A549 (cell line): Measurements from ENCODE around the gene LGR5. TPM values are rescaled to one million over a fixed set of nuclear protein-coding genes. Genes with fewer than 3 reads are reported as not detected.

ENCODE experiments used
- ATAC-seq, 2 experiments: fragments of 200-7000 bp in 1 of 2; fragments of >200 bp in 1 of 2; cut with Nextera tagmentation in 1 of 2; cut with Tn5 transposase in 1 of 2; 3 replicates each; pipeline versions ENCODE4 v1.8.0 to v1.9.1; 2018 to 2020; ENCODE audit warnings: mild to moderate bottlenecking in 1 of 2, moderate library complexity in 1 of 2
- CTCF ChIA-PET: fragments of 300-600 bp; sonication (Branson Sonifier 250); formaldehyde crosslinking; extraction: SDS; loops from one replicate; lab custom pipeline; 2021; ENCODE audit warnings: antibody characterized with exemption, inconsistent platforms; lab: Yijun Ruan, JAX
- POLR2A ChIA-PET: fragments of 350-600 bp; formaldehyde crosslinking; extraction: SDS; loops from one replicate; lab custom pipeline; 2021; ENCODE audit warnings: antibody characterized with exemption, inconsistent platforms; lab: Yijun Ruan, JAX
- DNase-seq, 2 experiments: peaks; one replicate each; pipeline versions ENCODE4 v3.0.0 to v3.0.0-alpha.2; 2011 to 2016; ENCODE audit warnings: low read depth in 1 of 2, low spot score in 1 of 2
- FAIRE-seq: peaks from 2 replicates; lab custom pipeline; 2011; peaks lifted over from hg19 to GRCh38; lab: Jason Lieb, UNC
- H3K27ac ChIP-seq, 2 experiments: fragments of >200 bp; sonication (Bioruptor Twin); formaldehyde crosslinking; 3 replicates each; pipeline ENCODE4 v1.5.1; 2016 to 2017
- H3K4me1 ChIP-seq: fragments of >200 bp; sonication (Bioruptor Twin); formaldehyde crosslinking; 3 replicates; pipeline ENCODE4 v1.6.1; 2016
- H3K4me2 ChIP-seq: fragments of >200 bp; sonication (Bioruptor Twin); formaldehyde crosslinking; 3 replicates; pipeline ENCODE4 v1.6.1; 2016
- H3K4me3 ChIP-seq: fragments of >200 bp; sonication (Bioruptor Twin); formaldehyde crosslinking; 3 replicates; pipeline ENCODE4 v1.5.1; 2016
- H3K9me3 ChIP-seq: fragments of >200 bp; sonication (Bioruptor Twin); formaldehyde crosslinking; 3 replicates; pipeline ENCODE4 v1.6.1; 2016
- CBX2 ChIP-seq: fragments of 200-600 bp; sonication (generic); IDR thresholded peaks from 2 replicates; pipeline ENCODE4 v1.6.1; 2016; ENCODE audit warnings: low read depth, mild to moderate bottlenecking, borderline replicate concordance
- ESRRA ChIP-seq: fragments of 150-350 bp; IDR thresholded peaks from 2 replicates; pipeline ENCODE4 v1.6.1; 2014; ENCODE audit warnings: mild to moderate bottlenecking, low read length, borderline replicate concordance
- FOSL2 ChIP-seq, 2 experiments: fragments of 450-650 bp in 1 of 2; fragments of >200 bp in 1 of 2; sonication (Bioruptor Twin) in 1 of 2; formaldehyde crosslinking; IDR thresholded peaks; 2 replicates each; pipeline versions ENCODE4 v1.5.0 to v1.6.1; 2016 to 2020; ENCODE audit warnings: mild to moderate bottlenecking in 1 of 2, moderate library complexity in 1 of 2
- GATA3 ChIP-seq: IDR thresholded peaks from 2 replicates; pipeline ENCODE4 v1.6.1; 2012; ENCODE audit warnings: borderline replicate concordance
- HEYL ChIP-seq: fragments of 250-450 bp; sonication (Bioruptor Pico); IDR thresholded peaks from 2 replicates; pipeline ENCODE4 v1.8.0; 2021; ENCODE audit warnings: mild to moderate bottlenecking, moderate library complexity
- HOXB5 ChIP-seq: fragments of 250-450 bp; sonication (Bioruptor Pico); IDR thresholded peaks from 2 replicates; pipeline ENCODE4 v1.5.0; 2020; ENCODE audit warnings: mild to moderate bottlenecking, moderate library complexity
- JUN ChIP-seq, 2 experiments: fragments of >200 bp; sonication (Bioruptor Twin); formaldehyde crosslinking; IDR thresholded peaks; 2 replicates in 1 of 2; 3 replicates in 1 of 2; pipeline ENCODE4 v1.6.1; 2016 to 2017
- KDM5A ChIP-seq: fragments of 200-600 bp; sonication (generic); IDR thresholded peaks from 2 replicates; pipeline ENCODE4 v1.6.1; 2016; ENCODE audit warnings: antibody characterized with exemption, mild to moderate bottlenecking
- MAX ChIP-seq: IDR thresholded peaks from 2 replicates; pipeline ENCODE4 v1.6.1; 2012
- NFE2L2 ChIP-seq: fragments of 150-350 bp; conservative IDR thresholded peaks from 2 replicates; pipeline ENCODE4 v1.6.1; 2014; ENCODE audit warnings: low read length
- NR3C1 ChIP-seq: fragments of >200 bp; sonication (Bioruptor Twin); formaldehyde crosslinking; IDR thresholded peaks from 3 replicates; pipeline ENCODE4 v1.6.1; 2017
- RAD21 ChIP-seq, 2 experiments: fragments of >200 bp in 1 of 2; sonication (Bioruptor Twin) in 1 of 2; formaldehyde crosslinking in 1 of 2; IDR thresholded peaks in 1 of 2; conservative IDR thresholded peaks in 1 of 2; 2 replicates in 1 of 2; 3 replicates in 1 of 2; pipeline ENCODE4 v1.6.1; 2012 to 2018; ENCODE audit warnings: inconsistent platforms in 1 of 2
- REST ChIP-seq: fragments of 200-600 bp; sonication (generic); IDR thresholded peaks from 2 replicates; pipeline ENCODE4 v1.6.1; 2016; ENCODE audit warnings: antibody characterized with exemption, mild to moderate bottlenecking, moderate library complexity
- SMC3 ChIP-seq: fragments of >200 bp; sonication (Bioruptor Twin); formaldehyde crosslinking; IDR thresholded peaks from 3 replicates; pipeline ENCODE4 v1.6.1; 2018; ENCODE audit warnings: inconsistent platforms
- ZNF302 ChIP-seq: fragments of 250-450 bp; sonication (Bioruptor Pico); IDR thresholded peaks from 2 replicates; pipeline ENCODE4 v1.9.0; 2021; ENCODE audit warnings: inconsistent platforms, mild to moderate bottlenecking, moderate library complexity
- WGBS: methylation state at CpG from one replicate; pipeline ENCODE4 v1.1.6; 2017; ENCODE audit errors: missing lambda C conversion rate; 5-methylcytosine and 5-hydroxymethylcytosine counted together
- polyA plus RNA-seq, 4 experiments: library from polyadenylated mRNA; depleted of rRNA in 3 of 4; stranded (reverse); fragments of >200 nt; fragmentation: RNase III in 1 of 4; extraction: RNeasy Plus Mini Kit Qiagen cat#74134 plus additional on column Dnase treatment in 1 of 4; gene quantifications; 2 replicates in 3 of 4; 3 replicates in 1 of 4; pipeline ENCODE4 v1.2.3, GENCODE V29; 2011 to 2017

LGR5 gene
- polyA plus RNA-seq, 2 of the 4 experiments (the other 2 are of a cell fraction): not detected

- TF ChIP-seq REST (no peak), RAD21 (conservative IDR thresholded peaks at IDR 0.05 in 1 of 2, IDR thresholded peaks at IDR 0.05 in 1 of 2) (no peak), GATA3 (no peak), ZNF302 (CRISPR knock-in tag) (no peak), CBX2 (no peak), KDM5A (no peak), HOXB5 (CRISPR knock-in tag) (no peak), MAX (no peak), FOSL2 (IDR thresholded peaks at IDR 0.05) (no peak), FOSL2 (CRISPR knock-in tag; IDR thresholded peaks at IDR 0.05) (no peak)
- no peaks in the 10 kb centered on the region for H3K4me1 ChIP-seq
- POLR2A ChIA-PET: interaction anchor here (0.5 kb wide), 1 partner anchor 61 kb away, joined by 3 read pairs; no protein-coding TSS in a partner anchor
These were observed 165.4 kb downstream of the LGR5 start for GRCh38 chr12:71605039-71605438.

GRCh38 chr12:71607494-71608330 lies 168.1 kb downstream of the LGR5 start:
- no peak overlapping the region for H3K4me2 ChIP-seq
- H3K4me3 ChIP-seq: no peak overlapping the region
- 94% methylated on average over 4 of the region's 4 CpGs for WGBS
- H3K9me3 ChIP-seq: no peaks in the 10 kb centered on the region
- ATAC-seq: no peak
- no peak overlapping the region for H3K27ac ChIP-seq
- FAIRE-seq: no peak
- no peak for TF ChIP-seq ESRRA
- CTCF ChIA-PET: interaction anchor here (1.0 to 2.9 kb wide), 3 partner anchors 29 to 192 kb away, joined by 3 to 10 read pairs (median 6); partner anchors contain the start of gene THAP2
- POLR2A ChIA-PET: no interaction called here
- no peak for DNase-seq
- no peaks in the 10 kb centered on the region for H3K4me1 ChIP-seq

More at GRCh38 chr12:71605039-71605438, 165.4 kb downstream of the LGR5 start:
- Histone ChIP-seq H3K4me2 (no peak overlapping the region), H3K9me3 (no peaks in the 10 kb centered on the region), H3K27ac (no peak overlapping the region), H3K4me3 (no peak overlapping the region)
- no peak for DNase-seq
- 87% methylated on average over 3 of the region's 3 CpGs for WGBS
- peak; percentile 43 for FAIRE-seq
- CTCF ChIA-PET: interaction anchor here (0.6 to 2.9 kb wide), 5 partner anchors 11 to 213 kb away, joined by 3 to 10 read pairs (median 3); no protein-coding TSS in a partner anchor
- ATAC-seq: no peak

GRCh38 chr12:71610031-71610795 lies 170.6 kb downstream of the LGR5 start:
- no peak for FAIRE-seq
- Histone ChIP-seq H3K27ac (no peak overlapping the region), H3K4me2 (no peak overlapping the region), H3K4me1 (no peaks in the 10 kb centered on the region), H3K4me3 (no peak overlapping the region), H3K9me3 (no peaks in the 10 kb centered on the region)
- DNase-seq: no peak
- ChIA-PET POLR2A (no interaction called here), CTCF (no interaction called here)
- WGBS: 88% methylated on average over 6 of the region's 6 CpGs
- no peak for ATAC-seq
- no peak for TF ChIP-seq KDM5A
- TF ChIP-seq FOSL2 (IDR thresholded peaks at IDR 0.05): no peak
- no peak for TF ChIP-seq FOSL2 (CRISPR knock-in tag; IDR thresholded peaks at IDR 0.05)
- no peak for TF ChIP-seq SMC3
- no peak for TF ChIP-seq HEYL (CRISPR knock-in tag)
- no peak for TF ChIP-seq NFE2L2
- no peak for TF ChIP-seq JUN (IDR thresholded peaks at IDR 0.05)
- TF ChIP-seq NR3C1: no peak
- no peak for TF ChIP-seq GATA3
